HG02678 (cell line): Measurements from ENCODE around the gene HOXA4.

ENCODE experiments used
- ATAC-seq: cut with Tn5 transposase; IDR thresholded peaks from one replicate; pipeline ENCODE4 v1.9.1; 2021; ENCODE audit warnings: mild to moderate bottlenecking, moderate library complexity; ENCODE audit not compliant: unreplicated experiment

HOXA4 gene

GRCh38 chr7:27117887-27118491 is 12.6 kb downstream of the HOXA4 start:
- no peak for ATAC-seq

GRCh38 chr7:27116962-27117886 is 13.3 kb downstream of the HOXA4 start:
- no peak for ATAC-seq

- no peak for ATAC-seq
Measured at GRCh38 chr7:27116031-27116961, 14.3 kb downstream of the HOXA4 start.

GRCh38 chr7:27115221-27116026 is 15.1 kb downstream of the HOXA4 start:
- no peak for ATAC-seq

GRCh38 chr7:27114881-27115220 is 15.7 kb downstream of the HOXA4 start:
- no peak for ATAC-seq

GRCh38 chr7:27113991-27114769 is 16.4 kb downstream of the HOXA4 start:
- ATAC-seq = no peak

- no peak for ATAC-seq
Measured at GRCh38 chr7:27112955-27113949, 17.3 kb downstream of the HOXA4 start.

- ATAC-seq = no peak
Measured at GRCh38 chr7:27112361-27112760, 18.2 kb downstream of the HOXA4 start.

GRCh38 chr7:27111751-27112277 is 18.7 kb downstream of the HOXA4 start:
- ATAC-seq = no peak

- no peak for ATAC-seq
Measured at GRCh38 chr7:27111042-27111750, 19.4 kb downstream of the HOXA4 start.

GRCh38 chr7:27110186-27111031 is 20.1 kb downstream of the HOXA4 start:
- no peak for ATAC-seq

- ATAC-seq = no peak
Measured at GRCh38 chr7:27109466-27110185, 20.9 kb downstream of the HOXA4 start.

GRCh38 chr7:27108390-27109127 is 22.0 kb downstream of the HOXA4 start:
- no peak for ATAC-seq

GRCh38 chr7:27107391-27108381 is 22.9 kb downstream of the HOXA4 start:
- no peak for ATAC-seq
